H9 (cell line): ENCODE data around the gene THBS3. TPM values are rescaled to one million over a fixed set of nuclear protein-coding genes. Genes with fewer than 3 reads are reported as not detected.

Source experiments
- DNase-seq: peaks from one replicate; pipeline ENCODE4 v3.0.0-alpha.2; 2017
- H2AFZ ChIP-seq: one replicate; pipeline ENCODE4 v1.6.1; 2013; ENCODE audit warnings: mild to moderate bottlenecking, low read length, control low read depth, moderate library complexity
- H2AK5ac ChIP-seq: 2 replicates; pipeline ENCODE4 v1.6.1; 2013; ENCODE audit warnings: low read length, control low read depth, mixed read lengths; ENCODE audit not compliant: insufficient read length
- H2BK120ac ChIP-seq: one replicate; pipeline ENCODE4 v1.6.1; 2013; ENCODE audit warnings: low read depth, mild to moderate bottlenecking, low read length, control low read depth, inconsistent platforms; ENCODE audit not compliant: poor library complexity, severe bottlenecking
- H2BK12ac ChIP-seq: 2 replicates; pipeline ENCODE4 v1.6.1; 2013; ENCODE audit warnings: low read length, control low read depth, mixed read lengths, low read depth; ENCODE audit not compliant: insufficient read length
- H2BK15ac ChIP-seq: 2 replicates; pipeline ENCODE4 v1.6.1; 2013; ENCODE audit warnings: low read depth, low read length, control low read depth
- H2BK20ac ChIP-seq: one replicate; pipeline ENCODE4 v1.6.1; 2013; ENCODE audit warnings: low read depth, mild to moderate bottlenecking, low read length, control low read depth, inconsistent platforms; ENCODE audit not compliant: poor library complexity, severe bottlenecking
- H2BK5ac ChIP-seq: 2 replicates; pipeline ENCODE4 v1.6.1; 2013; ENCODE audit warnings: low read length, control low read depth, mixed read lengths; ENCODE audit not compliant: insufficient read length
- H3K14ac ChIP-seq: 2 replicates; pipeline ENCODE4 v1.6.1; 2013; ENCODE audit warnings: low read length, control low read depth; ENCODE audit not compliant: insufficient read depth
- H3K18ac ChIP-seq: 2 replicates; pipeline ENCODE4 v1.6.1; 2013; ENCODE audit warnings: low read depth, mild to moderate bottlenecking, mixed read lengths, low read length, control low read depth; ENCODE audit not compliant: insufficient read length
- H3K23ac ChIP-seq: 2 replicates; pipeline ENCODE4 v1.6.1; 2013; ENCODE audit warnings: low read length, control low read depth, mixed read lengths, low read depth; ENCODE audit not compliant: insufficient read length
- H3K23me2 ChIP-seq: 2 replicates; pipeline ENCODE4 v1.6.1; 2013; ENCODE audit warnings: low read depth, mild to moderate bottlenecking, mixed read lengths, low read length, control low read depth; ENCODE audit not compliant: insufficient read length, poor library complexity, severe bottlenecking
- H3K27ac ChIP-seq: 2 replicates; pipeline ENCODE4 v1.5.1; 2013; ENCODE audit warnings: low read length, control low read depth, mixed read lengths, low read depth; ENCODE audit not compliant: insufficient read length
- H3K27me3 ChIP-seq: 2 replicates; pipeline ENCODE4 v1.6.1; 2013; ENCODE audit warnings: low read length, control low read depth, inconsistent platforms; ENCODE audit not compliant: insufficient read depth
- H3K4ac ChIP-seq: 2 replicates; pipeline ENCODE4 v1.6.1; 2013; ENCODE audit warnings: low read depth, mild to moderate bottlenecking, control low read depth, inconsistent platforms, low read length, moderate library complexity
- H3K4me1 ChIP-seq: 2 replicates; pipeline ENCODE4 v1.6.1; 2013; ENCODE audit warnings: low read length, control low read depth, inconsistent platforms; ENCODE audit not compliant: insufficient read depth
- H3K4me2 ChIP-seq: 2 replicates; pipeline ENCODE4 v1.6.1; 2013; ENCODE audit warnings: low read length, control low read depth, mixed read lengths; ENCODE audit not compliant: insufficient read length, insufficient read depth
- H3K56ac ChIP-seq: 2 replicates; pipeline ENCODE4 v1.6.1; 2013; ENCODE audit warnings: low read depth, mild to moderate bottlenecking, mixed read lengths, low read length, control low read depth; ENCODE audit not compliant: insufficient read length
- H3K79me1 ChIP-seq: 2 replicates; pipeline ENCODE4 v1.6.1; 2013; ENCODE audit warnings: low read depth, mild to moderate bottlenecking, moderate library complexity, low read length, control low read depth, inconsistent platforms; ENCODE audit not compliant: insufficient read depth, poor library complexity, severe bottlenecking
- H3K79me2 ChIP-seq: 2 replicates; pipeline ENCODE4 v1.6.1; 2013; ENCODE audit warnings: low read length, control low read depth, inconsistent platforms; ENCODE audit not compliant: insufficient read depth
- H3K9ac ChIP-seq: 2 replicates; pipeline ENCODE4 v1.6.1; 2013; ENCODE audit warnings: low read length, control low read depth, mixed read lengths; ENCODE audit not compliant: insufficient read length; ENCODE audit errors: extremely low read depth
- H3K9me3 ChIP-seq: one replicate; pipeline ENCODE4 v1.6.1; 2013; ENCODE audit warnings: low read depth, low read length, inconsistent platforms; ENCODE audit not compliant: control insufficient read depth
- H3T11ph ChIP-seq: one replicate; pipeline ENCODE4 v1.6.1; 2013; ENCODE audit warnings: mild to moderate bottlenecking, low read length, control low read depth, inconsistent platforms
- H4K20me1 ChIP-seq: one replicate; pipeline ENCODE4 v1.6.1; 2013; ENCODE audit not compliant: control insufficient read depth, insufficient read length, insufficient read depth
- H4K5ac ChIP-seq: 2 replicates; pipeline ENCODE4 v1.6.1; 2013; ENCODE audit warnings: low read depth, mild to moderate bottlenecking, mixed read lengths, low read length, control low read depth; ENCODE audit not compliant: insufficient read length
- H4K8ac ChIP-seq: replicated peaks from 2 replicates; pipeline ENCODE4 v1.6.1; 2013; ENCODE audit warnings: low read length, control low read depth, mixed read lengths, low read depth; ENCODE audit not compliant: insufficient read length
- H4K91ac ChIP-seq: 2 replicates; pipeline ENCODE4 v1.6.1; 2013; ENCODE audit warnings: low read depth, mild to moderate bottlenecking, moderate library complexity, mixed read lengths, low read length, control low read depth; ENCODE audit not compliant: insufficient read length
- H3K27ac Mint-ChIP-seq, 3 experiments: 2 replicates in 2 of 3; 3 replicates in 1 of 3; pipeline ENCODE4 v1.8.0; 2020 to 2021; ENCODE audit warnings: mixed read lengths in 3 of 3, mild to moderate bottlenecking in 1 of 3, moderate library complexity in 1 of 3
- H3K27me3 Mint-ChIP-seq: 2 replicates; pipeline ENCODE4 v1.8.0; 2021; ENCODE audit warnings: low read depth, mild to moderate bottlenecking, moderate library complexity, mixed read lengths
- H3K36me3 Mint-ChIP-seq, 3 experiments: 2 replicates in 2 of 3; 3 replicates in 1 of 3; pipeline ENCODE4 v1.8.0; 2020 to 2021; ENCODE audit warnings: low read depth in 3 of 3, mixed read lengths in 3 of 3; ENCODE audit not compliant: insufficient read depth in 1 of 3
- H3K4me1 Mint-ChIP-seq, 2 experiments: 2 replicates each; pipeline ENCODE4 v1.8.0; 2020; ENCODE audit warnings: mixed read lengths in 2 of 2
- H3K4me3 Mint-ChIP-seq, 2 experiments: 2 replicates in 1 of 2; 3 replicates in 1 of 2; pipeline ENCODE4 v1.8.0; 2020 to 2021; ENCODE audit warnings: mild to moderate bottlenecking in 2 of 2, mixed read lengths in 2 of 2, moderate library complexity in 1 of 2
- H3K9me3 Mint-ChIP-seq, 2 experiments: 2 replicates in 1 of 2; 3 replicates in 1 of 2; pipeline ENCODE4 v1.8.0; 2020; ENCODE audit warnings: mild to moderate bottlenecking in 2 of 2, mixed read lengths in 2 of 2, moderate library complexity in 1 of 2
- CTCF ChIP-seq: fragments of 200-600 bp; sonication (generic); conservative IDR thresholded peaks from 3 replicates; pipeline ENCODE4 v1.8.0; 2021; ENCODE audit warnings: antibody characterized with exemption, mild to moderate bottlenecking
- WGBS: extraction: QIAGEN DNeasy Blood & Tissue Kit; methylation state at CpG from one replicate; pipeline ENCODE4 v1.1.7; 2013; ENCODE audit warnings: missing lambda C conversion rate, low lambda C conversion rate, mixed read lengths; ENCODE audit not compliant: insufficient read length; ENCODE audit errors: extremely low coverage; 5-methylcytosine and 5-hydroxymethylcytosine counted together
- total RNA-seq: library from RNA; stranded (reverse); gene quantifications from 2 replicates; pipeline ENCODE4 v1.2.1, GENCODE V29; 2021

THBS3 gene
- total RNA-seq, 1 experiment from 2014 or later: 5.9 TPM

- TF ChIP-seq CTCF: peak; percentile 83
- Histone ChIP-seq H2BK15ac (no peak overlapping the region), H3K79me2 (no peaks in the 10 kb centered on the region; the same call in 1 of the 2 replicates), H2BK20ac (no peak overlapping the region), H3K23me2 (peaks cover 10% of the 10 kb centered on the region), H3K27me3 (no peaks in the 10 kb centered on the region), H3K56ac (no peak overlapping the region), H2BK120ac (no peak overlapping the region), H4K8ac (no peak overlapping the region), H3K4me1 (no peaks in the 10 kb centered on the region), H3K27ac (no peak overlapping the region), H2AK5ac (no peak overlapping the region), H3K14ac (no peak overlapping the region), H3K18ac (no peak overlapping the region), H3K4me2 (peak overlapping the region; percentile 94), H3K9ac (no peak overlapping the region), H2AFZ (no peak overlapping the region), H2BK12ac (no peak overlapping the region), H3K9me3 (no peaks in the 10 kb centered on the region), H3K79me1 (no peaks in the 10 kb centered on the region), H3K4ac (no peak overlapping the region), H4K5ac (no peak overlapping the region), H2BK5ac (no peak overlapping the region), H3K23ac (no peak overlapping the region), H3T11ph (no peak overlapping the region), H4K20me1 (no peaks in the 10 kb centered on the region), H4K91ac (no peak overlapping the region)
- DNase-seq: peak; percentile 93
- Mint-ChIP-seq H3K36me3 (peaks cover 3 to 22% (median 13%) of the 10 kb centered on the region in 3 experiments), H3K4me1 (peaks cover 12 to 24% of the 10 kb centered on the region in 2 experiments), H3K27me3 (peaks cover 3% of the 10 kb centered on the region), H3K4me3 (peak overlapping the region; percentile 69 to 89), H3K27ac (peak overlapping the region in 2 of 3 experiments; percentile 83 to 96; a peak in 4 of 7 replicates), H3K9me3 (peaks cover 4 to 5% of the 10 kb centered on the region in 2 experiments; a peak in 4 of 5 replicates)
- WGBS: no CpG with 5 or more reads among the region's 28 CpGs
Measured at GRCh38 chr1:155167166-155168104, 40.3 kb downstream of the THBS3 start.
